K562 (cell line): Measurements from ENCODE around the gene PLA2G4A. TPM values are rescaled to one million over a fixed set of nuclear protein-coding genes. Genes with fewer than 3 reads are reported as not detected.

ENCODE experiments used
- ATAC-seq: fragments of 200-7000 bp; cut with Tn5 transposase; 3 replicates; pipeline ENCODE4 v1.9.1; 2020; ENCODE audit warnings: moderate library complexity
- BruUV-seq: library from RNA; stranded (reverse); fragments of 400-500 nt; replicated peaks from 2 replicates; lab custom pipeline; 2021; lab: Mats Ljungman, UMichigan
- CTCF ChIA-PET: fragments of 300-600 bp; formaldehyde crosslinking; extraction: SDS; loops from one replicate; lab custom pipeline; 2021; ENCODE audit warnings: low intra/inter-chr PET ratio; lab: Yijun Ruan, JAX
- POLR2A ChIA-PET: fragments of 300-600, 350-650 bp; sonication (Branson Sonifier 250); formaldehyde crosslinking; extraction: SDS; loops from one replicate; lab custom pipeline; 2021; ENCODE audit warnings: antibody characterized with exemption, inconsistent platforms; lab: Yijun Ruan, JAX
- DNase-seq, 4 experiments: peaks; one replicate each; pipeline versions ENCODE4 v3.0.0 to v3.0.0-alpha.2; 2011 to 2018; ENCODE audit warnings: low spot score in 3 of 4, mixed read lengths in 3 of 4; ENCODE audit errors: extremely low read depth in 1 of 4
- FAIRE-seq: peaks from 2 replicates; lab custom pipeline; 2011; peaks lifted over from hg19 to GRCh38; lab: Jason Lieb, UNC
- H2AFZ ChIP-seq: 2 replicates; pipeline ENCODE4 v1.6.0; 2011; ENCODE audit warnings: low read depth, low read length, control low read depth, inconsistent platforms
- H3K27ac ChIP-seq: fragments of 200-600 bp; 3 replicates; pipeline ENCODE4 v1.8.0; 2011; ENCODE audit warnings: low read depth, mild to moderate bottlenecking, control low read depth, inconsistent platforms, low read length, moderate library complexity, mixed read lengths; ENCODE audit errors: extremely low read depth
- H3K27me3 ChIP-seq, 2 experiments: fragments of 300-600 bp in 1 of 2; 2 replicates in 1 of 2; 3 replicates in 1 of 2; pipeline versions ENCODE4 v1.6.0 to v1.8.0; 2011; ENCODE audit warnings: inconsistent platforms in 2 of 2, low read length in 2 of 2, mild to moderate bottlenecking in 1 of 2, mixed read lengths in 1 of 2, moderate library complexity in 1 of 2; ENCODE audit not compliant: control insufficient read depth in 2 of 2, insufficient read depth in 2 of 2
- H3K36me3 ChIP-seq: fragments of 300-600 bp; 3 replicates; pipeline ENCODE4 v1.8.0; 2011; ENCODE audit warnings: mild to moderate bottlenecking, low read length, inconsistent platforms; ENCODE audit not compliant: control insufficient read depth, insufficient read depth
- H3K4me1 ChIP-seq, 2 experiments: fragments of 200-600 bp in 1 of 2; replicated peaks in 1 of 2; 2 replicates in 1 of 2; 3 replicates in 1 of 2; pipeline versions ENCODE4 v1.5.1 to v1.8.0; 2011; ENCODE audit warnings: inconsistent platforms in 2 of 2, low read length in 2 of 2, mild to moderate bottlenecking in 1 of 2, mixed read lengths in 1 of 2, moderate library complexity in 1 of 2; ENCODE audit not compliant: control insufficient read depth in 2 of 2, insufficient read depth in 2 of 2
- H3K4me2 ChIP-seq: 2 replicates; pipeline ENCODE4 v1.6.1; 2011; ENCODE audit warnings: low read length, control low read depth, inconsistent platforms, mixed read lengths; ENCODE audit not compliant: insufficient read depth
- H3K4me3 ChIP-seq: fragments of 200-600 bp; sonication (generic), shearing (Covaris generic); 2 replicates; pipeline ENCODE4 v1.5.1; 2016; ENCODE audit warnings: control low read depth, inconsistent platforms
- H3K79me2 ChIP-seq: fragments of 200-600 bp; 3 replicates; pipeline ENCODE4 v1.8.0; 2011; ENCODE audit warnings: low read length, inconsistent platforms; ENCODE audit not compliant: control insufficient read depth, insufficient read depth
- H3K9ac ChIP-seq, 2 experiments: 2 replicates each; pipeline versions ENCODE4 v1.6.0 to v1.6.1; 2011; ENCODE audit warnings: low read depth in 2 of 2, low read length in 2 of 2, control low read depth in 1 of 2, inconsistent platforms in 1 of 2, mild to moderate bottlenecking in 1 of 2, mixed read lengths in 1 of 2; ENCODE audit not compliant: insufficient read depth in 1 of 2
- H3K9me1 ChIP-seq: one replicate; pipeline ENCODE4 v1.6.0; 2011; ENCODE audit warnings: inconsistent platforms, mild to moderate bottlenecking, low read length, moderate library complexity; ENCODE audit not compliant: control insufficient read depth, insufficient read depth
- H3K9me3 ChIP-seq: replicated peaks from 2 replicates; pipeline ENCODE4 v1.5.1; 2011; ENCODE audit warnings: low read depth, low read length, inconsistent platforms; ENCODE audit not compliant: control insufficient read depth, insufficient read depth
- H4K20me1 ChIP-seq: replicated peaks from 2 replicates; pipeline ENCODE4 v1.6.1; 2011; ENCODE audit warnings: low read length, inconsistent platforms, mixed read lengths; ENCODE audit not compliant: control insufficient read depth, insufficient read depth
- CXXC5 ChIP-seq: fragments of 250-450 bp; sonication (Bioruptor Pico); IDR thresholded peaks from 2 replicates; pipeline ENCODE4 v1.8.0; 2022; ENCODE audit warnings: inconsistent platforms, mild to moderate bottlenecking, moderate library complexity
- E2F3 ChIP-seq: fragments of 250-450 bp; sonication (Bioruptor Pico); IDR thresholded peaks from 2 replicates; pipeline ENCODE4 v1.4.0; 2020; ENCODE audit warnings: mild to moderate bottlenecking
- FOXJ2 ChIP-seq: fragments of 200-800 bp; sonication (Bioruptor generic); IDR thresholded peaks from 2 replicates; pipeline ENCODE4 v1.6.1; 2016; ENCODE audit warnings: missing genetic modification characterization, missing compliant biosample characterization
- FUS ChIP-seq: fragments of 200-400 bp; formaldehyde crosslinking; optimal IDR thresholded peaks from 2 replicates; pipeline ENCODE3; 2017; ENCODE audit warnings: low read depth, low read length
- GATAD2A ChIP-seq: fragments of 450-650 bp; IDR thresholded peaks from 2 replicates; pipeline ENCODE4 v1.6.1; 2017
- HLTF ChIP-seq: fragments of 450-650 bp; IDR thresholded peaks from 2 replicates; pipeline ENCODE4 v1.6.1; 2016
- LEF1 ChIP-seq: fragments of 450-650 bp; IDR thresholded peaks from 2 replicates; pipeline ENCODE4 v1.6.1; 2016; ENCODE audit warnings: mild to moderate bottlenecking
- TSHZ1 ChIP-seq: fragments of 250-450 bp; sonication (Bioruptor Pico); IDR thresholded peaks from 2 replicates; pipeline ENCODE4 v1.4.0; 2020; ENCODE audit warnings: mild to moderate bottlenecking, moderate library complexity
- WGBS: fragments of 100-300 bp; shearing (Covaris generic); methylation state at CpG from one replicate; pipeline ENCODE4 v1.1.6; 2016; ENCODE audit warnings: low coverage, mixed read lengths; ENCODE audit not compliant: insufficient coverage; ENCODE audit errors: missing lambda C conversion rate; 5-methylcytosine and 5-hydroxymethylcytosine counted together
- in situ Hi-C: fragments of 300-500 bp; cut with MboI; formaldehyde crosslinking; loops from 4 replicates; pipeline ENCODE4 v1.15.0; 2018; ENCODE audit warnings: inconsistent platforms, mixed read lengths
- intact Hi-C: fragments of 100-400 bp; cut with micrococcal nuclease; formaldehyde crosslinking; loops from 2 replicates; pipeline ENCODE4 v1.14.2; 2022
- polyA plus RNA-seq, 8 experiments: library from polyadenylated mRNA; depleted of rRNA in 4 of 8; stranded (reverse) in 5 of 8; unstranded in 3 of 8; fragments of >200 nt; fragmentation: Nextera tagmentation in 2 of 8; fragmentation: Illumina TruSeq in 1 of 8; extraction: Ambion mirVana in 2 of 8; extraction: Trizol in 1 of 8; gene quantifications; 2 replicates each; pipeline versions ENCODE4 v1.2.1 to v1.2.3, GENCODE V29; 2011 to 2014; ENCODE audit warnings: inconsistent platforms in 1 of 8, missing spikeins in 1 of 8
- total RNA-seq, 7 experiments: library from RNA; depleted of rRNA in 6 of 7; stranded (reverse); fragments of >200 nt in 6 of 7; fragmentation: Illumina TruSeq in 2 of 7; extraction: Trizol in 2 of 7; gene quantifications; 2 replicates each; pipeline versions ENCODE4 v1.2.1 to v1.2.3, GENCODE V29; 2011 to 2021; ENCODE audit warnings: low replicate concordance in 1 of 7

The PLA2G4A gene
- total and polyA plus RNA-seq, 9 of the 15 experiments (the other 6 are each of a cell fraction or from before 2014, with no cell fraction given): 0.04 to 0.71 (median 0.22) TPM; not detected in 4

GRCh38 chr1:186871784-186872183, 43.0 kb downstream of the PLA2G4A start:
- FAIRE-seq: no peak
- no peaks in the 10 kb centered on the region for H4K20me1 ChIP-seq
- no TSS peak for BruUV-seq
- 0% methylated on average over 1 of the region's 1 CpG for WGBS
- no peak for DNase-seq
- no peak for ATAC-seq
- H3K27ac ChIP-seq: no peak overlapping the region
- H3K4me3 ChIP-seq: no peak overlapping the region
- intact Hi-C loops: no loop called here
- H3K4me2 ChIP-seq: no peak overlapping the region
- no peaks in the 10 kb centered on the region for H3K36me3 ChIP-seq
- H3K79me2 ChIP-seq: no peaks in the 10 kb centered on the region
- no peaks in the 10 kb centered on the region for H3K4me1 ChIP-seq
- no peaks in the 10 kb centered on the region for H3K27me3 ChIP-seq
- POLR2A ChIA-PET: no interaction called here
- in situ Hi-C loops: no loop called here
- no peak overlapping the region for H3K9ac ChIP-seq
- H3K9me1 ChIP-seq: no peaks in the 10 kb centered on the region
- CTCF ChIA-PET: no interaction called here
- H2AFZ ChIP-seq: no peak overlapping the region
- TF ChIP-seq FUS (no peak), CXXC5 (CRISPR knock-in tag) (no peak), TSHZ1 (CRISPR knock-in tag) (no peak), GATAD2A (no peak), E2F3 (CRISPR knock-in tag) (no peak), HLTF (no peak), FOXJ2 (tag) (no peak), LEF1 (no peak)
- no peaks in the 10 kb centered on the region for H3K9me3 ChIP-seq
